CD4-positive, alpha-beta T cell treated with Interleukin-2 at 100 ng/mL for 4 hours (primary cell): ENCODE results near the gene SRPRB.

Source experiments
- DNase-seq: peaks from one replicate; pipeline ENCODE4 v3.0.0-alpha.2; 2020; ENCODE audit warnings: low spot score

Gene SRPRB

DNA sequence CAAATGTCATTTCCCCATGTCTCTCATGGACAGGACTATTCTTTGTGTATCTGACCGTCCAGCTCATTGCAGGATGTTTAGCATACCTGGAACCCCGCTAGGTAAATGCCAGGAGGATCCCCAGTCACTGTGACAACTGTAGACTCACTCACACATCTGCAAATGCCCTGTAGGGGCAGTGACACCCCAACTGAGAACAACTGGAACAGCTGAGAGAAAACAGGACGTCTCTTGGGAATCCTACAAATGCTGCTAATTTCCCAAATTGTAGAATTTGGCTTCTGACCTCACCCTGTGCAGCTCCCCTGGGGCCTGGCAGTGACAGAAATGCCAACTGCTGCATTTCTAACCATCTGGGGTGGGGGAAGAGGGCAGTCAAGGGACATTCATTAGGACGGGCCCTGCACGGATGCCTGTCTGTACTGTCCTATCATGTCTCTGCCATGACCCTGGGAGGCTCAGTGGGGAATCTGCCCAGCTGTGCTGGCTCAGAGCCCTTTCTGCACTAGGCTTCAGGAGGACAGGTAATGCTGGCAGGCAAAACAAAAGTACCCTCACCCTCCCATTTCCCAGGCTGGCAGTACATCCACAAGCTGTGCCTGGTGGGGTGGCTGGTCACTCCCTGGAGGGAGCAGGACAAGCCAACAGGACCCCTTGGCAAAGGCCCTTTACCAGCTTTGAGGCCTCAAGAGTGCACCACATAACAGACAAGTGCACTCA lies 59.7 kb downstream of the SRPRB start:
- DNase-seq = no peak

DNA sequence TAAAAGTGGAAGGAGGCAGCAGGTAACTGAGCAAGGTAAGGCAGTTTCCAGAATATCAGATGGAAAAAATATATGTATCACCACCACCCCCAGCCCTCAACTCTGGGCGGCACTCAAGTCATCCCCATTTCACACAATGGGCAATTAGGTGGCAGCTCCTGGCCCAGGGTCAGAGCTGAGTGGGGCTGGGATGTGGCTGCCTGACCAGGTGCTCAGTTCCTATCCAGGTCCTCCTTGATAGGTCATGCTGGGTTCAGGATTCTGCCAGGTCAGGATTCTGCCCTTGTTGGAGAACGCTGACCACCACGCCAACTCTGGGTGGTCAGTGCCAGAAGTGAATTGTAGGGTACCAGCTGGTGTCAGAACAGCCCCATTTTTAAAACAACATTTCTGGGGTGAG lies 60.5 kb downstream of the SRPRB start:
- no peak for DNase-seq

DNA sequence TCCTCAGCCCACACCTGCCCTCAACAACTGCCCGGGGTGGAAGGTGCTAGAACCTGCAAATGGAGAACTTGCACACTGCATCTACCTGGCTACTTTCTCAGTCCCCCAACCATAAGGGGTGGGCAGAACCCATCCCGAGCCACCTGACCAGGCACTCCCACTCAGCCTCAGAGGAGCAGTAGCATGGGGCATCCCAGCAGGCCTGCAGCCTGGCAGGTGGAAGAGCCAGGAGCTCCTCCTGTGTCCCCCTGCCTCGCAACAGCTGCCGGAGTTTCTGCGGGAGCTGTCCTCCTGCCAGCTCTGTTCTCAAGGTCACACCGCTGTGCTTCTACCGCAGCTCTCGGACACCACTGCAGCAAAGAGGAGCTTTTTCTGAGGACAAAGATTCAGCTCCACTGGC lies 62.6 kb downstream of the SRPRB start:
- DNase-seq = no peak

DNA sequence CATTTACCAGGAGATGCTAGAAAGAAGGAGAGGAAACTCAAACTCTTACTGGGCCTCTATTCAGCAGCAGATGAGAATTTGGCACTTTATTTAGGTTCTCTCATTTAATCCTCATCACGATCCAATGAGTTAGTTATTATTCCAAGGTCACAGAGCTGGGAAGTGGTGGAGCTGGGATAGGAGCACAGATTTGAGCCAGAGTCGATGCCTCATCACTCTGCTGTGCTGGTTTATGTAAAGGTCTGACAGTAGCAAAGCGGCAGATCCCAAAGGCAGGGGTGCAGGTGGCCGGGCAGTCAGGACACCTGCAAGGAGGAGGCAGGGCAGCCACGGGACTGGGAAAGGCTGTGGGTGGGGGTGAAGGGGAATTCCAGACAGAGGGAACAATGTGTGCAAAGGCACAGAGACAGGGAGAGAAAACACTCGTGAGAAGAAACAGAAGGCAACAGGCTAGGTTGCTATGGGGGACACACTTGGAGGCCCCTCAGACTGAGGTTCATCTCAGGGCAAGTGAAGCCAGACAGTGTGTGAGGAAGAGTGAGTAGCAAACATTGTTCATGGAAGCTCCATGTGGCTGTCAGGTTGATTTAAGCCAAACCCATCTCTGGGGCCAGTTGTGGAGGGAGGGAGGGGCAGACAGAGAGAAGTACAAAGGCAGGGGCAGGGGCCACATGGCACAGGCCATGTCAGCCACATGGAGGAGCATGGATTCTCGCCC lies 63.3 kb downstream of the SRPRB start:
- DNase-seq = no peak

DNA sequence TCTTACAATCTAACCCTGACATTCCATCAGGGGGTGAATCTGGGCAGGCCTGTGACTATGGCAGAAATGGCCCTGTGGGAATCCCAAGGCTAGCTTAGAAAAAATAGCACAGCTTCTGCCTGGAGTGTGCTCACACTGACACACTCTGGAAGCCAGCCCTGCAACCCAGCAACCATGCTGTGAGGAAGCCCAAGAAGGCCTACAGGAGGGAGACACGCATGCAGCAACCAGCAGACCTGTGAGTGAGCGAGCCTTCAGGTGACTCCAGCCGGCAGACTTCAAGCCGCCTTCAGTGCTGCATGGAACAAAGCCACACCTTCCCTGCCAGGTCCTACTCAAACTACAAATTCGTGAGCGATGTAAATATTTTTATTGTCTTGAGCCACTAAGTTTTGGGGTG lies 64.0 kb downstream of the SRPRB start:
- no peak for DNase-seq

DNA sequence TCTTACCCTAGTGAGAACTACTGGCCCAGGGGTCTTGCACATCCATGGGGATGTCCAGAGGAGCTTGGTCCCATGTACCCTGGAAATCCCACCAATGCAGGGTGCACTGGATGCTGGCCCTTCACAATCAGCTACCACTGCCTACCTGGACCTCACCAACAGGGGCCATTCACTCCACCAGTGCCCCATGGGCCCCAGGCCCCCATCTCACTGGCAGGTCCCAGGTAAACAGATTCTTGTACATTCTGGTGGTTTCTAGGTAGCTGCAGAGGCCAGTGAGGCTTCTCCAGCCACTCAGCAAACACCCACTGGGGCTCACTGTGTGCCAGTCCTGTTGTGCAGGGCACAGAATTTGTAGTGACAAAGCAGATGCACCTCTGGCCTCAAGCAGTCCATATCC lies 65.2 kb downstream of the SRPRB start:
- no peak for DNase-seq
